Lung (tissue), 12 donors: ENCODE measurements around the gene SPIRE2. TPM values are rescaled to one million over a fixed set of nuclear protein-coding genes. Genes with fewer than 3 reads are reported as not detected.

Source experiments
- ATAC-seq: fragments of 200-7000 bp; cut with Tn5 transposase; one replicate; pipeline ENCODE4 v1.9.1; 2020; ENCODE audit warnings: moderate number of reproducible peaks; ENCODE audit not compliant: insufficient read depth, low FRiP score
- DNase-seq, 3 donors: peaks; one replicate each; pipeline ENCODE4 v3.0.0-alpha.2; 2013 to 2017
- H3K27ac ChIP-seq, 2 donors: one replicate each; pipeline ENCODE4 v1.5.1; 2013; ENCODE audit warnings: mild to moderate bottlenecking in 2 of 2, moderate library complexity in 2 of 2, control low read depth in 1 of 2, inconsistent platforms in 1 of 2, low read depth in 1 of 2, low read length in 1 of 2
- H3K27me3 ChIP-seq, 3 donors: one replicate each; pipeline ENCODE4 v1.5.1; 2013; ENCODE audit warnings: low read length in 2 of 3; ENCODE audit not compliant: control insufficient read depth in 3 of 3, insufficient read depth in 3 of 3
- H3K36me3 ChIP-seq, 4 donors: one replicate each; pipeline ENCODE4 v1.5.1; 2013; ENCODE audit warnings: low read length in 4 of 4, mild to moderate bottlenecking in 1 of 4, moderate library complexity in 1 of 4; ENCODE audit not compliant: control insufficient read depth in 4 of 4, insufficient read depth in 4 of 4
- H3K4me1 ChIP-seq, 5 donors: one replicate each; pipeline ENCODE4 v1.5.1; 2013; ENCODE audit warnings: low read length in 5 of 5, mild to moderate bottlenecking in 2 of 5, moderate library complexity in 1 of 5; ENCODE audit not compliant: control insufficient read depth in 5 of 5, insufficient read depth in 5 of 5
- H3K4me3 ChIP-seq: one replicate; pipeline ENCODE4 v1.5.1; 2013; ENCODE audit warnings: mild to moderate bottlenecking, control low read depth, moderate library complexity
- H3K9ac ChIP-seq, 2 donors: one replicate each; pipeline ENCODE4 v1.5.1; 2013; ENCODE audit warnings: low read length in 2 of 2, control low read depth in 1 of 2; ENCODE audit not compliant: insufficient read depth in 1 of 2
- H3K9me3 ChIP-seq, 4 donors: one replicate each; pipeline ENCODE4 v1.5.1; 2013; ENCODE audit warnings: low read length in 3 of 4, mild to moderate bottlenecking in 1 of 4, moderate library complexity in 1 of 4; ENCODE audit not compliant: control insufficient read depth in 4 of 4, insufficient read depth in 3 of 4
- CTCF ChIP-seq: IDR thresholded peaks from 2 replicates; pipeline ENCODE4 v1.5.1; 2012; ENCODE audit warnings: mild to moderate bottlenecking; ENCODE audit errors: control extremely low read depth, extremely low read depth
- WGBS, 2 donors: extraction: QIAGEN DNeasy Blood & Tissue Kit; methylation state at CpG; one replicate each; pipeline ENCODE4 v1.1.7; 2013; 5-methylcytosine and 5-hydroxymethylcytosine counted together
- polyA plus RNA-seq, 2 donors: library from polyadenylated mRNA; stranded (reverse); fragments of 200-250 nt; gene quantifications; one replicate each; pipeline ENCODE4 v1.2.1, GENCODE V29; 2013
- total RNA-seq, 2 donors: library from RNA; depleted of rRNA in 1 of 2; stranded (reverse); fragments of >200 nt in 1 of 2; gene quantifications; one replicate each; pipeline ENCODE4 v1.2.1, GENCODE V29; 2014 to 2021
- donor health status: control.
- donor health status: control.
- donor health status: Bipolar disorder and iron deficiency.
- donor health status: healthy.
- donor health status: DM: yes; HTN: yes; CAD: no.

The SPIRE2 gene
- total and polyA plus RNA-seq, 4 donors: 3.3 to 12.0 (median 8.0) TPM

GRCh38 chr16:89884041-89884421 lies 55.8 kb downstream of the SPIRE2 start:
- Histone ChIP-seq H3K27me3 (no peaks in the 10 kb centered on the region), H3K9ac (no peak overlapping the region), H3K4me3 (no peak overlapping the region), H3K27ac (no peak overlapping the region), H3K36me3 (peaks cover 23 to 62% (median 41%) of the 10 kb centered on the region in 4 donors), H3K4me1 (peaks cover 0 to 2% (median 0%) of the 10 kb centered on the region in 5 donors), H3K9me3 (no peaks in the 10 kb centered on the region)
- no peak for TF ChIP-seq CTCF
- DNase-seq (no peak), ATAC-seq (no peak)
- 97 to 99% methylated on average over 8 of the region's 8 CpGs for WGBS, 2 donors

- TF ChIP-seq CTCF: no peak
- DNase-seq: no peak
- Histone ChIP-seq H3K4me1 (peaks cover 0 to 2% (median 0%) of the 10 kb centered on the region in 5 donors), H3K36me3 (peaks cover 29 to 61% (median 35%) of the 10 kb centered on the region in 4 donors), H3K4me3 (no peak overlapping the region), H3K9me3 (no peaks in the 10 kb centered on the region), H3K27ac (no peak overlapping the region), H3K9ac (no peak overlapping the region), H3K27me3 (no peaks in the 10 kb centered on the region)
- WGBS, 2 donors: 97 to 98% methylated on average over 14 of the region's 14 CpGs
- ATAC-seq: no peak
These were observed 59.0 kb downstream of the SPIRE2 start for GRCh38 chr16:89887243-89887642.

GRCh38 chr16:89890200-89890599 lies 61.9 kb downstream of the SPIRE2 start:
- Histone ChIP-seq H3K27me3 (no peaks in the 10 kb centered on the region), H3K4me3 (no peak overlapping the region), H3K4me1 (no peaks in the 10 kb centered on the region), H3K36me3 (peaks cover 23 to 64% (median 30%) of the 10 kb centered on the region in 4 donors), H3K9me3 (no peaks in the 10 kb centered on the region), H3K9ac (no peak overlapping the region), H3K27ac (no peak overlapping the region)
- WGBS, 2 donors: 90 to 96% methylated on average over 9 of the region's 9 CpGs
- TF ChIP-seq CTCF: no peak
- ATAC-seq: no peak
- no peak for DNase-seq
